ENCODE measurements around the gene CANX.

GRCh38 chr5:179768326-179769085, 69.7 kb downstream of the CANX start:
- no peak for TF ChIP-seq POLR2A (IDR thresholded peaks at IDR 0.05)
- TF ChIP-seq CTCF (IDR thresholded peaks at IDR 0.05) = no peak
